HL-60/S4 (cell line): ENCODE results near the gene TNNT1.
"Not testable (repeated sequence)": the region's sequence is repeated elsewhere in the genome, so short reads cannot be mapped to it uniquely, and the experiment has no call there.

Experiments
- in situ Hi-C: fragments of 300-500 bp; cut with MboI; formaldehyde crosslinking; loops from 2 replicates; pipeline ENCODE4 v1.14.3; 2022; ENCODE audit warnings: low sequenced_read_pairs

The TNNT1 gene

GRCh38 chr19:55171440-55171839 is 22.4 kb upstream of the TNNT1 start:
- in situ Hi-C loops, result no loop called here

DNA sequence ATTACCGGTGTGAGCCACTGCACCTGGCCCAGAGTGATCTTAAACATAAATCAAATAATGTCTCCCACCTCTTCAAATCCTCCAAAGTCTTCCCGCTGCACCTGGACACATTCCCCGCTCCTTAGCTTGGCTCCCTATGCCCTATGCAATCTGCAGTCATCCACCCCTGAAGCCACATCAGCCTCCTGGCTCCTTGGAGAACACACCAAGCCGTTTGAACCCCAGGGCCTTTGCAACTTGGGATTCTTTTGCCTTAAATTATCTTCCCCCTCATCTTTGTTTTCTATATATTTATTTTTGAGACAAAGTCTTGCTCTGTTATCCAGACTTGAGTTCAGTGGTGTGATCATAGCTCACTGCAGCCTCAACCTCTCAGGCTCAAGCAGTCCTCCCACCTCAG is 20.1 kb upstream of the TNNT1 start:
- in situ Hi-C loops, result no loop called here

- in situ Hi-C loops, result no loop called here
These were observed 17.7 kb upstream of the TNNT1 start, which contains the start of gene DNAAF3 for GRCh38 chr19:55166530-55167268. TSS of gene DNAAF3 (minus strand) at chr19:55166613. CDS start at chr19:55166413, 200 bp downstream.

DNA sequence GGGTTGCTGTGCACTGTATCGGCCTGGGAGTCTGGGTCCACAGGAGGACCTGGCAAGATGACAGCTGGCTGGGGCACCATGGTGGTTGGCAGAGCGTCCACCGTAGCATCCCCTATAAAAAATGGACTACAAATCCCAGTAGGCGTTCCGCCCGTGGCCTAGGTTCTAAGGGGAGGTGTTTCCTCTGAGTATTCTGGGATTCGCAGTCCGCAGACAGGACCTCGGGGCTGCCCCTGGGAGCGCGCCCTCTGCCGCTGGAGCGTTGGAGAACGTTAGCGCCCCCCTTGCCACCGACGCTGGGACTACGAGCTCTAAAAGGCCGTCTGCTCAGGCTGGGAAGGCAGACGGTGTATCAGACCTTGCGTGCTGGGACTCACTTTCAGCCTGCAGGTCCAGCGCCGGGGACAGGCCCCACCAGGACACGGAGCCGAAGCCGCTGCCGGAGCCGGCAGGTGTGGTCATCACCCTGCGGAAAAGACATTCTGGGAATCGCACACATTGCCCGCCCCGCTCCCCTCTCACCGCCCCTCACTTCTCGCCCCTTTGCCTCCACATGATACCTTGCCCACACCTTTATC is 17.0 kb upstream of the TNNT1 start:
- in situ Hi-C loops, result no loop called here

DNA sequence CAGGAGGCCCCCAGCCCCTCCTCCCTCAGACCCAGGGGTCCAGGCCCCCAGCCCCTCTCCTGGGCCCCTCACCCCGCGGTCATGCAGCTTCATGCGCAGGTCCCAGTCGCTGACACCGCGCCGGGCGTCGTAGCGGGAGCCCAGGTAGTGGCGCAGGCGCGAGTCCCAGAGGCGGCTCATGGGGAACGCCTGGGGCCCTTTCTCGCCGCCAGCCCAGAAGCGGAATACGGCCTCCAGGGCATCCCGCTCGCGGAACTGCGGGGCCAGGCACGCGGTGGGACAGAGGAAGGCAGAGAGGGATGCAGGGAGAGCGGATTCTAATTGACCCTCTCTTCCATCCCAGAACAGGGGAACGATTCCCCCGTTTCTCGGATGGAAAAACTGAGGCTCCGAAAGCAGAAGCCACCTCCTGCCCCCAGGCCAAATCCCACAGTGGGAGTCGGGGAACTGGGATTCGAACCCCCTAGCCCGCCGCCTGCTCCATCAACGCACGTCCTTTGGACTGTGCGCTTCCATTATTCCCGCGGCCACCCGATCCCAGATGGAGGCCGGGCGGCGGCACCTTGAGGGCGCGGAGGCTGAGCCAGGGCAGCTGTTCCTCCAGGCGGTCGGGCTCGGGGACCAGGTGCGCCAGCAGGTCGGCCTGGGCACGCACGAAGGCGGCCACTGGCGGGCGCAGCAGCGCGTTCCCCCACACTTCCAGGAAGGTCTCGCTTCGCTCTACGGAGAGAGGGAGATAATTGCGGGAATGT is 12.7 kb upstream of the TNNT1 start:
- in situ Hi-C loops, result no loop called here

GRCh38 chr19:55160986-55161365 is 12.0 kb upstream of the TNNT1 start:
- in situ Hi-C loops, result no loop called here

DNA sequence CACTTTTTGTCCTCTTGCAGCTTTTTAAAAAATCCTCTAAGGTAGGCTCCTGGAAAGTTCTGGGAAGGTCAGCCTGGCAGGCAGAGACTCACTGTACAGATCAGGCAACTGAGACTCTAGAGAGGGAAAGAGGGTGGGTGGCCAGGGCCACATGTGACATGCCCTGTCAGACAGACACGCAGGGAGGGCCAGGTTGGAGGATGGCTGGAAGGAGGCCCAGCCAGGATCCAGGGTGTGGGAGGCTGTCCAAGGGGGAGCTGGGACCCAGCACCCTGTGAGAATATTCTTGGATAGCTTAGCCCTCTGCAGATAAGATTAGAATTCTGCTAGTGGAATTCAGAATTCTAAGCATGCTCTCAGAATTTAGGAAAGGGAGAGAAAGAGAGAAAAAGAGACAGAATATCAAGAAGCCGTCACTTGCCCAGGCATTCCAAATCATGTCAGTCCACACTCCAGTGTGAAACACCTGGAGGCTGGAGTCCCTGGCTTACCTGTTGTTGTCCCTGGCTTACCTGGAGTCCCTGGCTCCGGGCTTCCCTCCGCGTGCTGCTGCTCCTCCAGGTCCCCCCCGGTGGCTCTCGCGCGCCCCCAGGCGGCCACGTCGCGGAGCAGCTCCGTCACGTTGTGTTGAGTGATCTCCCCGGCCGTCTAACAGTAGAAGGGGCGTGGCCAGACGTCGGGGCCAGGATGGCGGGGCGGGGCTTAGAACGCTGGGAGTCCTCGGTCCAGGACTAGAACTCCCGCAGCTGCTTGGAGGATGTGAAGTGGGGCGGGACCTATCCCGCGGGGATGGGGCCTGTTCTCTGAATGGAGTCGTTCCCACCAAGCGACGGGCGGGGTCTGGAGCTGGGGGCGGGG is 11.4 kb upstream of the TNNT1 start:
- in situ Hi-C loops, result no loop called here

GRCh38 chr19:55158848-55159749 is 10.1 kb upstream of the TNNT1 start:
- in situ Hi-C loops, result no loop called here

DNA sequence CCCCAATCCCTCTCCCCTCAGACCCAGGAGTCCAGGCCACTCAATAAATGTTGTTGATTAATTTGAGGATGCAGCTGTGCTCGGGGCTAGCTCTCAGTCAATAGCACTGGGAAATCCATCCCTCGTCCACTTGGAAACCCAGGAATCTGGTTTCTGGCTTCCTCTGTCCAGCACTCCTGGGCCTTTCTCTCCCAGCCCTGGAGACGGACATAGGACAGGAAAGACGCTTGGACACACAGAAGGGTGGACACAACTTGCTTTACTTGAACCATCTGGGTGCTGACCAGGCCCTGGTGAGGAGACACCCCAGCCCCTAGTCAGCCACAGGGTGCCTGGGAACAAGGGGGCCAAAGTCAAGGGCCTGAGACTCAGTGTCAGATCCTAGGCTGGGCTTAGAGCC is 9.4 kb upstream of the TNNT1 start:
- in situ Hi-C loops, result no loop called here

DNA sequence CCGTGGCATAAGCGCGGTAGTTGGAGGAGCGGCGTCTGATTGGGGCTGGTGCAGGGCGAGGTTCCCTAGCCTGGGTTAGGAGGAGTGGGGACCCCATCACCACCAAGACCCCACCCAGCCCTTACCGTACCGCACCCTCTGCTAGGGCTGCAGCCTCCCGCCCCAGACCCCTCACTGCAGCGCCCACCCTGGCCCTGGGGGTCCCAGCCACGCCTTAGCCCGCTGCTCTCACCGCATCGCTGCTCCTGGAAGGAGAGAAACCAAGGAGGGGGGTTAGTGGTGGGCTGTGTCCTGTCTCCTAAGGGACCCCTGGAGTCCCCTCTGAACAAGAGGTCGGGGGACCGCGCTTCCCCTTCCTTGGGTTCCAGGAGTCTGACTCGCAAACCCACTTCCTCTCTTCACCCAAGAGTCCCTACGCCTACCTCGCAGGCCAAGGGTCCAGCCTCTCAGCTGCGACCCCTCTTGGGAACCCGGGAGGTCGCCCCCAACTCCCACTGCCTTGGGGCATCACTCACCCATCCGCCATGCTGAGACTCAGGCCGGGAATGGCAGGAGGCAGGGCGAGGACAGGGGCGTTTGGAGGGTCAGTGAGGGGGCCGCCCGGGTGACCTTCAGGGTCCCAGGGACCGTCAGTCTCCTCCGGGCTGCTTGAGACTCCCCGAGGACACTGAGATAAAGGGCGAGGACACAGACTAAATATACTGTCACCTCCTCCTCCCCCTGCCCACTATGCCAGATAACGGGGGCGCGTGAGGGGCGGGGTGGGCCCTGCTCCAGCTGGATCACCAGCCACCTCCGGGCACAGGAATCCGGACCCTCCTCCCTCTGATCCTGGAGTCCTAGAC is 8.3 kb upstream of the TNNT1 start, which contains the start of gene TNNI3:
Gene TNNI3 (minus strand): TSS at position 669 of the 845 bp plus-strand sequence. CDS start 143 bp downstream, at position 526.
- in situ Hi-C loops, result no loop called here

GRCh38 chr19:55156202-55157063 is 7.4 kb upstream of the TNNT1 start:
- in situ Hi-C loops, result no loop called here

- in situ Hi-C loops, result not testable (repeated sequence)
These were observed 6.8 kb upstream of the TNNT1 start for GRCh38 chr19:55155784-55156183.

DNA sequence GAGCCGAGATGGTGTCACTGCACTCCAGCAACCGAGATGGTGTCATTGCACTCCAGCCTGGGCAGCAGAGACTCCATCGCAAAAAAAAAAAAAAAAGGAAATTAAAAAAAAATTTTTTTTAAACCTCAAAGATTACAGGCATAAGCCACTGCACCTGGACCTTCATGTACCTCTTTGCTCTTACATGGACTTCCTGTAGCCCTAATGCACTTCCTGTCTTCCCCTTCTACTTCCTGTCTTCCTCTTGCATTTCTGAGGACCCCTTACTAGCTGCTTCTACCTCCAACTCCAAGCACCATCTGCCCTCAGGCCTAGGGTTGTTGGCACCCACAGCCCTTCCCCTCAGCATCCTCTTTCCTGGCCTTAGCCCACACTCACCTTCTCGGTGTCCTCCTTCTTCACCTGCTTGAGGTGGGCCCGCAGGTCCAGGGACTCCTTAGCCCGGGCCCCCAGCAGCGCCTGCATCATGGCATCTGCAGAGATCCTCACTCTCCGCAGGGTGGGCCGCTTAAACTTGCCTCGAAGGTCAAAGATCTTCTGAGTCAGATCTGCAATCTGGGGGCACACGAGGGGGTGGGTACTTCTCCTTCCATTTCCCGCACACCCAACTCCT is 4.8 kb upstream of the TNNT1 start:
- in situ Hi-C loops, result no loop called here

DNA sequence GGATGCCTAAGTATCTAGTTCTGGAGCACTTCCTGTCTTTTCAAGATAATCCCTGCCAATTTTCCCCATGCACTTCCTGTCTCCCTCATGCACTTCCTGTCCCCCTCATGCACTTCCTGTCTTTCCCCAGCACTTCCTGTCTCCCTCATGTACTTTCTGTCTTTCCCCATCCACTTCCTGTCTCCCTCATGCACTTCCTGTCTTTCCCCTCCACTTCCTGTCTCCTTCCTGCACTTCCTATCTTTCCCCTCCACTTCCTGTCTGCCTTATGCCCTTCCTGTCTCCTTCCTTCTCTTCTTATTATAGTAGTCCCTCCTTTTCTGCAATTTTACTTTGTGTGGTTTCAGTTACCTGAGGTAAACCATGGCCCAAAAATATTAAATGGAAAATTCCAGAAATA is 3.0 kb upstream of the TNNT1 start:
- in situ Hi-C loops, result no loop called here

DNA sequence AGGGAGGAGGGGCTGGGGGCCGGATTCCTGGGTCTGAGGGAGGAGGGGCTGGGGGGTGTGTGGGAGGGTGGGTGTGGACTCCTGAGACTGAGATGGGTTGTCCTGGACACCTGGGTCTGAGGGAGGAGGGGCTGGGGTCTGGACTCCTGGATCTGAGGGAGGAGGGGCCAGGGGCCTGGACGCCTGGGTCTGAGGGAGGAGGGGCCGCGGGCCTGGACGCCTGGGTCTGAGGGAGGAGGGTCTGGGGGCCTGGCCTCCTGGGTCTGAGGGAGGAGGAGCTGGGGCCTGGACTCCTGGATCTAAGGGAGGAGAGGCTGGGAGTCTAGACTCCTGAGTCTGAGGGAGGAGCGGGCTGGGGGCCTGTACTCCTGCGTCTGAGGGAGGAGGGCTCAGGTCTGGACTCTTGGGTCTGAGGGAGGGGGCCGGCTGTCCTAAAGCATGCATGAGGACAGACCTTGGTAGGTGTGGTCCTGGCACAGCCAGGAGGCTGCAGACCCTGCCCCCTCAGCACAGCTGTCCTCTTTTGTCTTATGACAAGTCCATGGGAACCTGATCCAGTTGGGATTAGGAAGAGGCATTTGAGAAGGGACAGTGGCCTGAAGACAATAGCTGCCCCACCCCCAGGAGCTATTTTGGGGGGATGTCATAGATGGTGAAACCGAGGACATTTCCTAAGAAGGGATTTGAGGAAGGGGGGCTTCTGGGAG is 1.3 kb downstream of the TNNT1 start:
- in situ Hi-C loops, result loop anchor here (10.0 kb wide), 2 partner anchors 267 to 487 kb away; no protein-coding TSS in a partner anchor

- in situ Hi-C loops, result loop anchor here (10.0 kb wide), 2 partner anchors 268 to 488 kb away; no protein-coding TSS in a partner anchor
These were observed 2.2 kb downstream of the TNNT1 start for GRCh38 chr19:55146705-55147273.
